Activated naive CD8-positive, alpha-beta T cell treated with anti-CD3 and anti-CD28 coated beads for 36 hours (primary cell): ENCODE data around the gene NAT14. TPM values are rescaled to one million over a fixed set of nuclear protein-coding genes. Genes with fewer than 3 reads are reported as not detected.

Experiments
- DNase-seq: peaks from one replicate; pipeline ENCODE4 v3.0.0; 2021
- H3K27ac Mint-ChIP-seq: one replicate; pipeline ENCODE4 v1.8.0; 2022; ENCODE audit warnings: mild to moderate bottlenecking, moderate library complexity, mixed read lengths
- H3K27me3 Mint-ChIP-seq: one replicate; pipeline ENCODE4 v1.8.0; 2022; ENCODE audit warnings: mild to moderate bottlenecking, mixed read lengths
- H3K36me3 Mint-ChIP-seq: one replicate; pipeline ENCODE4 v1.8.0; 2021; ENCODE audit warnings: mild to moderate bottlenecking, mixed read lengths
- H3K4me1 Mint-ChIP-seq: one replicate; pipeline ENCODE4 v1.8.0; 2021; ENCODE audit warnings: mixed read lengths
- H3K4me3 Mint-ChIP-seq: one replicate; pipeline ENCODE4 v1.8.0; 2022; ENCODE audit warnings: mild to moderate bottlenecking, moderate library complexity, mixed read lengths
- H3K9me3 Mint-ChIP-seq: one replicate; pipeline ENCODE4 v1.8.0; 2022; ENCODE audit warnings: mixed read lengths
- total RNA-seq, 2 experiments: library from RNA; stranded (reverse); gene quantifications; one replicate each; pipeline ENCODE4 v1.2.3, GENCODE V29; 2021

The NAT14 gene
- total RNA-seq, result 10 to 100 TPM; 24.8 to 24.9 TPM

- H3K27ac Mint-ChIP-seq, result peak within 1 kb of the TSS; percentile 82
- H3K4me1 Mint-ChIP-seq, result peaks cover 21% of the 10 kb centered on the region
- peak within 1 kb of the TSS; percentile 84 for H3K4me3 Mint-ChIP-seq
- no peaks in the 10 kb centered on the region for H3K9me3 Mint-ChIP-seq
- DNase-seq, result peak; percentile 80
- H3K27me3 Mint-ChIP-seq, result no peaks in the 10 kb centered on the region
- H3K36me3 Mint-ChIP-seq, result no peaks in the 10 kb centered on the region
These were observed at the start of gene NAT14 for GRCh38 chr19:55484593-55485438. Gene NAT14 (plus strand): TSS chr19:55485188. CDS start chr19:55485709, 521 bp downstream.

- Mint-ChIP-seq H3K36me3 (no peaks in the 10 kb centered on the region), H3K27ac (no peak overlapping the region), H3K4me3 (no peak overlapping the region), H3K9me3 (no peaks in the 10 kb centered on the region), H3K27me3 (peaks cover 67% of the 10 kb centered on the region), H3K4me1 (peaks cover 10% of the 10 kb centered on the region)
- DNase-seq, result no peak
These were observed 48.1 kb upstream of the NAT14 start for GRCh38 chr19:55436847-55437246.

GRCh38 chr19:55437410-55437809, 47.6 kb upstream of the NAT14 start:
- Mint-ChIP-seq H3K27ac (no peak overlapping the region), H3K9me3 (no peaks in the 10 kb centered on the region), H3K36me3 (no peaks in the 10 kb centered on the region), H3K4me3 (no peak overlapping the region), H3K4me1 (peaks cover 10% of the 10 kb centered on the region), H3K27me3 (peaks cover 66% of the 10 kb centered on the region)
- DNase-seq, result no peak

- no peak overlapping the region for H3K4me3 Mint-ChIP-seq
- no peaks in the 10 kb centered on the region for H3K9me3 Mint-ChIP-seq
- no peaks in the 10 kb centered on the region for H3K36me3 Mint-ChIP-seq
- H3K27me3 Mint-ChIP-seq, result peaks cover 77% of the 10 kb centered on the region
- DNase-seq, result no peak
- H3K27ac Mint-ChIP-seq, result no peak overlapping the region
- peaks cover 10% of the 10 kb centered on the region for H3K4me1 Mint-ChIP-seq
These were observed 45.9 kb upstream of the NAT14 start for GRCh38 chr19:55439052-55439451.

- Mint-ChIP-seq H3K27me3 (peaks cover 92% of the 10 kb centered on the region), H3K4me3 (no peak overlapping the region), H3K36me3 (no peaks in the 10 kb centered on the region), H3K4me1 (peaks cover 10% of the 10 kb centered on the region), H3K27ac (no peak overlapping the region), H3K9me3 (no peaks in the 10 kb centered on the region)
- peak; percentile 33 for DNase-seq
These were observed 44.4 kb upstream of the NAT14 start for GRCh38 chr19:55440411-55441105.

- DNase-seq, result no peak
- H3K4me3 Mint-ChIP-seq, result no peak overlapping the region
- no peaks in the 10 kb centered on the region for H3K36me3 Mint-ChIP-seq
- peaks cover 99% of the 10 kb centered on the region for H3K27me3 Mint-ChIP-seq
- peaks cover 10% of the 10 kb centered on the region for H3K4me1 Mint-ChIP-seq
- no peak overlapping the region for H3K27ac Mint-ChIP-seq
- H3K9me3 Mint-ChIP-seq, result no peaks in the 10 kb centered on the region
These were observed 43.7 kb upstream of the NAT14 start for GRCh38 chr19:55441319-55441691.

- no peak overlapping the region for H3K27ac Mint-ChIP-seq
- DNase-seq, result no peak
- H3K4me1 Mint-ChIP-seq, result peaks cover 10% of the 10 kb centered on the region
- peaks cover 94% of the 10 kb centered on the region for H3K27me3 Mint-ChIP-seq
- H3K4me3 Mint-ChIP-seq, result no peak overlapping the region
- H3K9me3 Mint-ChIP-seq, result no peaks in the 10 kb centered on the region
- H3K36me3 Mint-ChIP-seq, result no peaks in the 10 kb centered on the region
These were observed 43.2 kb upstream of the NAT14 start for GRCh38 chr19:55441692-55442321.

GRCh38 chr19:55442372-55442961, 42.5 kb upstream of the NAT14 start:
- no peak for DNase-seq
- H3K36me3 Mint-ChIP-seq, result no peaks in the 10 kb centered on the region
- H3K27ac Mint-ChIP-seq, result no peak overlapping the region
- H3K4me3 Mint-ChIP-seq, result no peak overlapping the region
- H3K9me3 Mint-ChIP-seq, result no peaks in the 10 kb centered on the region
- peaks cover 10% of the 10 kb centered on the region for H3K4me1 Mint-ChIP-seq
- H3K27me3 Mint-ChIP-seq, result peaks cover 87% of the 10 kb centered on the region

GRCh38 chr19:55443045-55443823, 41.8 kb upstream of the NAT14 start, which contains the start of gene SHISA7:
Gene SHISA7 (minus strand): TSS chr19:55443300. CDS start chr19:55442863, 437 bp downstream.
- Mint-ChIP-seq H3K4me1 (peaks cover 10% of the 10 kb centered on the region), H3K36me3 (no peaks in the 10 kb centered on the region), H3K27ac (no peak within 1 kb of the TSS), H3K4me3 (no peak within 1 kb of the TSS), H3K27me3 (peaks cover 80% of the 10 kb centered on the region), H3K9me3 (no peaks in the 10 kb centered on the region)
- no peak for DNase-seq

GRCh38 chr19:55443824-55444480, 41.0 kb upstream of the NAT14 start:
- Mint-ChIP-seq H3K4me1 (peaks cover 10% of the 10 kb centered on the region), H3K4me3 (no peak overlapping the region), H3K27me3 (peaks cover 72% of the 10 kb centered on the region)

GRCh38 chr19:55444646-55445045, 40.3 kb upstream of the NAT14 start:
- Mint-ChIP-seq H3K36me3 (no peaks in the 10 kb centered on the region), H3K27me3 (peaks cover 65% of the 10 kb centered on the region), H3K27ac (no peak overlapping the region), H3K4me3 (no peak overlapping the region), H3K4me1 (peaks cover 10% of the 10 kb centered on the region), H3K9me3 (no peaks in the 10 kb centered on the region)
- DNase-seq, result no peak

More at GRCh38 chr19:55443824-55444480, 41.0 kb upstream of the NAT14 start:
- no peak overlapping the region for H3K27ac Mint-ChIP-seq
- no peak for DNase-seq
- no peaks in the 10 kb centered on the region for H3K36me3 Mint-ChIP-seq
- no peaks in the 10 kb centered on the region for H3K9me3 Mint-ChIP-seq

- Mint-ChIP-seq H3K9me3 (no peaks in the 10 kb centered on the region), H3K4me3 (no peak overlapping the region), H3K36me3 (no peaks in the 10 kb centered on the region), H3K27ac (no peak overlapping the region), H3K4me1 (peaks cover 6% of the 10 kb centered on the region), H3K27me3 (peaks cover 60% of the 10 kb centered on the region)
- no peak for DNase-seq
These were observed 38.9 kb upstream of the NAT14 start for GRCh38 chr19:55446060-55446459.

GRCh38 chr19:55447421-55448174, 37.4 kb upstream of the NAT14 start:
- no peak for DNase-seq
- Mint-ChIP-seq H3K9me3 (no peaks in the 10 kb centered on the region), H3K27me3 (peaks cover 57% of the 10 kb centered on the region), H3K36me3 (no peaks in the 10 kb centered on the region), H3K27ac (no peak overlapping the region), H3K4me3 (no peak overlapping the region), H3K4me1 (peaks cover 3% of the 10 kb centered on the region)
